CD4-positive, CD25-positive, alpha-beta regulatory T cell (primary cell): ENCODE results near the gene RASSF9. TPM values are rescaled to one million over a fixed set of nuclear protein-coding genes. Genes with fewer than 3 reads are reported as not detected.

Experiments used
- ATAC-seq, 2 donors: fragments of 150-1000 bp; cut with Tn5 transposase; one replicate each; pipeline ENCODE4 v1.10.0; 2021; ENCODE audit warnings: low read depth in 2 of 2, moderate number of reproducible peaks in 2 of 2, moderate library complexity in 1 of 2
- DNase-seq, 3 donors: peaks; one replicate each; pipeline versions ENCODE4 v3.0.0 to v3.0.0-alpha.2; 2012 to 2022; ENCODE audit warnings: mixed read lengths in 1 of 3
- H3K27ac ChIP-seq: one replicate; pipeline ENCODE4 v1.7.0; 2013; ENCODE audit warnings: mild to moderate bottlenecking, low read length; ENCODE audit not compliant: insufficient read depth, poor library complexity, severe bottlenecking
- H3K27me3 ChIP-seq: one replicate; pipeline ENCODE4 v1.7.0; 2013; ENCODE audit warnings: low read length; ENCODE audit not compliant: control insufficient read depth, insufficient read depth
- H3K36me3 ChIP-seq: one replicate; pipeline ENCODE4 v1.7.0; 2013; ENCODE audit warnings: mild to moderate bottlenecking, low read length, moderate library complexity; ENCODE audit not compliant: control insufficient read depth, insufficient read depth
- H3K4me1 ChIP-seq: 2 replicates; pipeline ENCODE4 v1.7.0; 2013; ENCODE audit warnings: mild to moderate bottlenecking, low read length; ENCODE audit not compliant: insufficient read depth, control insufficient read depth, poor library complexity, severe bottlenecking
- H3K4me3 ChIP-seq: one replicate; pipeline ENCODE4 v1.7.0; 2013; ENCODE audit warnings: low read depth, mild to moderate bottlenecking, low read length, moderate library complexity
- H3K9me3 ChIP-seq, 2 experiments: 1 replicate in 1 of 2; 2 replicates in 1 of 2; pipeline ENCODE4 v1.7.0; 2013; ENCODE audit warnings: low read length in 2 of 2, mild to moderate bottlenecking in 1 of 2, moderate library complexity in 1 of 2; ENCODE audit not compliant: control insufficient read depth in 2 of 2
- H3K27ac Mint-ChIP-seq, 3 donors: one replicate each; pipeline ENCODE4 v1.8.0; 2020 to 2022; ENCODE audit warnings: mild to moderate bottlenecking in 3 of 3, mixed read lengths in 3 of 3, moderate library complexity in 2 of 3
- H3K27me3 Mint-ChIP-seq: one replicate; pipeline ENCODE4 v1.8.0; 2022; ENCODE audit warnings: mild to moderate bottlenecking, mixed read lengths
- H3K36me3 Mint-ChIP-seq: one replicate; pipeline ENCODE4 v1.8.0; 2020; ENCODE audit warnings: mixed read lengths
- H3K4me1 Mint-ChIP-seq, 4 donors: one replicate each; pipeline ENCODE4 v1.8.0; 2020 to 2022; ENCODE audit warnings: mixed read lengths in 4 of 4, mild to moderate bottlenecking in 1 of 4
- H3K4me3 Mint-ChIP-seq, 4 donors: one replicate each; pipeline ENCODE4 v1.8.0; 2020 to 2022; ENCODE audit warnings: mild to moderate bottlenecking in 4 of 4, mixed read lengths in 4 of 4, moderate library complexity in 3 of 4
- H3K9me3 Mint-ChIP-seq, 7 donors: one replicate each; pipeline ENCODE4 v1.8.0; 2020 to 2022; ENCODE audit warnings: mixed read lengths in 7 of 7, mild to moderate bottlenecking in 3 of 7, moderate library complexity in 2 of 7
- polyA plus RNA-seq, 4 donors: library from polyadenylated mRNA; unstranded; fragments of 300-500 nt; fragmentation: Illumina TruSeq; gene quantifications; one replicate each; pipeline ENCODE4 v1.2.3, GENCODE V29; 2021
- total RNA-seq: library from RNA; stranded (reverse); gene quantifications from one replicate; pipeline ENCODE4 v1.2.3, GENCODE V29; 2022

RASSF9 gene
- total and polyA plus RNA-seq, 5 donors from 2014 or later: not detected

GRCh38 chr12:85814741-85815140 lies 21.5 kb downstream of the RASSF9 start:
- no peaks in the 10 kb centered on the region for H3K36me3 Mint-ChIP-seq
- no peak for ATAC-seq
- H3K36me3 ChIP-seq: no peaks in the 10 kb centered on the region
- H3K9me3 ChIP-seq: no peaks in the 10 kb centered on the region
- no peaks in the 10 kb centered on the region for H3K27me3 ChIP-seq
- H3K4me1 Mint-ChIP-seq: no peaks in the 10 kb centered on the region
- H3K27me3 Mint-ChIP-seq: no peaks in the 10 kb centered on the region
- H3K4me3 ChIP-seq: no peak overlapping the region
- H3K27ac Mint-ChIP-seq: no peak overlapping the region
- no peak for DNase-seq
- peaks cover 0 to 6% (median 3%) of the 10 kb centered on the region in 7 donors for H3K9me3 Mint-ChIP-seq
- no peaks in the 10 kb centered on the region for H3K4me1 ChIP-seq
- H3K27ac ChIP-seq: no peak overlapping the region
- no peak overlapping the region for H3K4me3 Mint-ChIP-seq

GRCh38 chr12:85814071-85814470 lies 22.1 kb downstream of the RASSF9 start:
- H3K4me1 Mint-ChIP-seq: no peaks in the 10 kb centered on the region

GRCh38 chr12:85809500-85809899 lies 26.7 kb downstream of the RASSF9 start:
- no peaks in the 10 kb centered on the region for H3K9me3 ChIP-seq
- no peaks in the 10 kb centered on the region for H3K27me3 ChIP-seq
- no peaks in the 10 kb centered on the region for H3K36me3 Mint-ChIP-seq
- H3K4me1 ChIP-seq: no peaks in the 10 kb centered on the region
- H3K36me3 ChIP-seq: no peaks in the 10 kb centered on the region
- no peak for ATAC-seq
- peaks cover 0 to 11% (median 2%) of the 10 kb centered on the region in 7 donors for H3K9me3 Mint-ChIP-seq
- no peak overlapping the region for H3K27ac ChIP-seq
- DNase-seq: no peak
- H3K27ac Mint-ChIP-seq: no peak overlapping the region
- no peaks in the 10 kb centered on the region for H3K27me3 Mint-ChIP-seq
- no peaks in the 10 kb centered on the region for H3K4me1 Mint-ChIP-seq
- no peak overlapping the region for H3K4me3 Mint-ChIP-seq
- no peak overlapping the region for H3K4me3 ChIP-seq

More at GRCh38 chr12:85814071-85814470, 22.1 kb downstream of the RASSF9 start:
- DNase-seq: no peak
- Histone ChIP-seq H3K36me3 (no peaks in the 10 kb centered on the region), H3K27me3 (no peaks in the 10 kb centered on the region), H3K4me1 (no peaks in the 10 kb centered on the region), H3K4me3 (no peak overlapping the region), H3K9me3 (no peaks in the 10 kb centered on the region), H3K27ac (no peak overlapping the region)
- ATAC-seq: no peak
- Mint-ChIP-seq H3K27me3 (no peaks in the 10 kb centered on the region), H3K36me3 (no peaks in the 10 kb centered on the region), H3K4me3 (no peak overlapping the region), H3K9me3 (peaks cover 0 to 6% (median 3%) of the 10 kb centered on the region in 7 donors), H3K27ac (no peak overlapping the region)

- DNase-seq (no peak), ATAC-seq (no peak)
- no peak overlapping the region for H3K4me3 Mint-ChIP-seq
- no peak overlapping the region for H3K4me3 ChIP-seq
- no peaks in the 10 kb centered on the region for H3K36me3 ChIP-seq
- H3K27ac ChIP-seq: no peak overlapping the region
- no peaks in the 10 kb centered on the region for H3K36me3 Mint-ChIP-seq
- H3K27ac Mint-ChIP-seq: no peak overlapping the region
- no peaks in the 10 kb centered on the region for H3K4me1 ChIP-seq
- H3K9me3 Mint-ChIP-seq: peaks cover 0 to 11% (median 2%) of the 10 kb centered on the region in 7 donors
- no peaks in the 10 kb centered on the region for H3K4me1 Mint-ChIP-seq
- no peaks in the 10 kb centered on the region for H3K27me3 ChIP-seq
- H3K9me3 ChIP-seq: no peaks in the 10 kb centered on the region
- H3K27me3 Mint-ChIP-seq: no peaks in the 10 kb centered on the region
Observed at GRCh38 chr12:85807730-85808129, 28.5 kb downstream of the RASSF9 start.

GRCh38 chr12:85805654-85806053 lies 30.6 kb downstream of the RASSF9 start:
- no peaks in the 10 kb centered on the region for H3K36me3 ChIP-seq
- Mint-ChIP-seq H3K27ac (peak overlapping the region in 1 of 3 donors; percentile 5), H3K27me3 (no peaks in the 10 kb centered on the region), H3K36me3 (no peaks in the 10 kb centered on the region), H3K4me1 (no peaks in the 10 kb centered on the region), H3K9me3 (peaks cover 0 to 11% (median 4%) of the 10 kb centered on the region in 7 donors), H3K4me3 (no peak overlapping the region)
- no peak overlapping the region for H3K27ac ChIP-seq
- DNase-seq: no peak
- no peak overlapping the region for H3K4me3 ChIP-seq
- ATAC-seq: no peak
- H3K9me3 ChIP-seq: no peaks in the 10 kb centered on the region
- H3K27me3 ChIP-seq: no peaks in the 10 kb centered on the region
- no peaks in the 10 kb centered on the region for H3K4me1 ChIP-seq

GRCh38 chr12:85804663-85805062 lies 31.5 kb downstream of the RASSF9 start:
- H3K27ac ChIP-seq: no peak overlapping the region
- ATAC-seq: no peak
- Mint-ChIP-seq H3K4me3 (no peak overlapping the region), H3K4me1 (no peaks in the 10 kb centered on the region), H3K27ac (no peak overlapping the region), H3K36me3 (no peaks in the 10 kb centered on the region), H3K9me3 (peaks cover 0 to 11% (median 4%) of the 10 kb centered on the region in 7 donors), H3K27me3 (no peaks in the 10 kb centered on the region)
- H3K36me3 ChIP-seq: no peaks in the 10 kb centered on the region
- H3K9me3 ChIP-seq: no peaks in the 10 kb centered on the region
- no peaks in the 10 kb centered on the region for H3K4me1 ChIP-seq
- H3K4me3 ChIP-seq: no peak overlapping the region
- DNase-seq: no peak
- H3K27me3 ChIP-seq: no peaks in the 10 kb centered on the region

GRCh38 chr12:85803923-85804322 lies 32.3 kb downstream of the RASSF9 start:
- no peaks in the 10 kb centered on the region for H3K36me3 Mint-ChIP-seq
- DNase-seq (no peak), ATAC-seq (no peak)

GRCh38 chr12:85803231-85803630 lies 33.0 kb downstream of the RASSF9 start:
- Histone ChIP-seq H3K4me3 (no peak overlapping the region), H3K4me1 (no peaks in the 10 kb centered on the region), H3K27me3 (no peaks in the 10 kb centered on the region), H3K36me3 (no peaks in the 10 kb centered on the region), H3K9me3 (no peaks in the 10 kb centered on the region), H3K27ac (no peak overlapping the region)
- no peak overlapping the region for H3K4me3 Mint-ChIP-seq
- peaks cover 0 to 9% (median 3%) of the 10 kb centered on the region in 7 donors for H3K9me3 Mint-ChIP-seq
- no peaks in the 10 kb centered on the region for H3K4me1 Mint-ChIP-seq
- no peaks in the 10 kb centered on the region for H3K36me3 Mint-ChIP-seq
- ATAC-seq: no peak
- no peak for DNase-seq
- no peaks in the 10 kb centered on the region for H3K27me3 Mint-ChIP-seq
- H3K27ac Mint-ChIP-seq: no peak overlapping the region

More at GRCh38 chr12:85803923-85804322, 32.3 kb downstream of the RASSF9 start:
- Mint-ChIP-seq H3K4me1 (no peaks in the 10 kb centered on the region), H3K4me3 (no peak overlapping the region), H3K9me3 (peaks cover 0 to 9% (median 3%) of the 10 kb centered on the region in 7 donors), H3K27me3 (no peaks in the 10 kb centered on the region), H3K27ac (no peak overlapping the region)
- Histone ChIP-seq H3K27ac (no peak overlapping the region), H3K9me3 (no peaks in the 10 kb centered on the region), H3K4me3 (no peak overlapping the region), H3K36me3 (no peaks in the 10 kb centered on the region), H3K4me1 (no peaks in the 10 kb centered on the region), H3K27me3 (no peaks in the 10 kb centered on the region)
